Measurements from ENCODE around the gene CMTM7.
"Not testable (repeated sequence)": the region's sequence is repeated elsewhere in the genome, so short reads cannot be mapped to it uniquely, and the experiment has no call there.

The CMTM7 gene

GRCh38 chr3:32383136-32383711 lies 8.4 kb upstream of the CMTM7 start:
- ATAC-seq = no peak
- no peak for DNase-seq

GRCh38 chr3:32384938-32385337 lies 6.7 kb upstream of the CMTM7 start:
- DNase-seq (no peak), ATAC-seq (no peak)

GRCh38 chr3:32387512-32387911 lies 4.1 kb upstream of the CMTM7 start:
- ATAC-seq = no peak
- no peak for DNase-seq

- ATAC-seq, DNase-seq: not testable (repeated sequence)
Measured at GRCh38 chr3:32389577-32389976, 2.1 kb upstream of the CMTM7 start.

GRCh38 chr3:32392536-32393302 lies 1.1 kb downstream of the CMTM7 start:
- ATAC-seq (peak; percentile 58), DNase-seq (peak; percentile 33)

GRCh38 chr3:32395496-32395895 lies 3.8 kb downstream of the CMTM7 start:
- DNase-seq = no peak
- ATAC-seq = no peak

- DNase-seq (no peak), ATAC-seq (no peak)
Measured at GRCh38 chr3:32397941-32398340, 6.3 kb downstream of the CMTM7 start.

- ATAC-seq (no peak), DNase-seq (no peak)
Measured at GRCh38 chr3:32398531-32398930, 6.9 kb downstream of the CMTM7 start.

- DNase-seq (no peak), ATAC-seq (peak; percentile 30)
Measured at GRCh38 chr3:32399030-32399620, 7.5 kb downstream of the CMTM7 start.

- DNase-seq (no peak), ATAC-seq (peak; percentile 5)
Measured at GRCh38 chr3:32401126-32401525, 9.5 kb downstream of the CMTM7 start.

GRCh38 chr3:32401556-32402081 lies 10.0 kb downstream of the CMTM7 start:
- ATAC-seq (peak; percentile 77), DNase-seq (peak; percentile 66)

- DNase-seq (no peak), ATAC-seq (no peak)
Measured at GRCh38 chr3:32403663-32404062, 12.0 kb downstream of the CMTM7 start.

GRCh38 chr3:32404714-32405113 lies 13.1 kb downstream of the CMTM7 start:
- ATAC-seq (no peak), DNase-seq (no peak)

- ATAC-seq = no peak
Measured at GRCh38 chr3:32405155-32405554, 13.5 kb downstream of the CMTM7 start.

GRCh38 chr3:32405711-32406323 lies 14.2 kb downstream of the CMTM7 start:
- ATAC-seq = no peak
- no peak for DNase-seq

More at GRCh38 chr3:32405155-32405554, 13.5 kb downstream of the CMTM7 start:
- DNase-seq = no peak

GRCh38 chr3:32406486-32407408 lies 15.1 kb downstream of the CMTM7 start:
- DNase-seq (no peak), ATAC-seq (no peak)

- ATAC-seq (no peak), DNase-seq (no peak)
Measured at GRCh38 chr3:32410367-32411246, 19.0 kb downstream of the CMTM7 start.

- no peak for DNase-seq
- ATAC-seq = no peak
Measured at GRCh38 chr3:32411442-32411841, 19.8 kb downstream of the CMTM7 start.

GRCh38 chr3:32412887-32413286 lies 21.2 kb downstream of the CMTM7 start:
- DNase-seq (no peak), ATAC-seq (no peak)

- ATAC-seq (no peak), DNase-seq (no peak)
Measured at GRCh38 chr3:32413845-32414521, 22.3 kb downstream of the CMTM7 start.

All from stimulated activated naive CD8-positive, alpha-beta T cell treated with anti-CD3 and anti-CD28 coated beads, Interleukin-15, Interleukin-2, amounts not matched to agents 100 U/mL and 50 U/mL, for 24 hours (primary cell).